Left ventricle myocardium superior (tissue), 1 donor: ENCODE results near the gene NSRP1. TPM values are rescaled to one million over a fixed set of nuclear protein-coding genes. Genes with fewer than 3 reads are reported as not detected.
"Not testable (repeated sequence)": the region's sequence is repeated elsewhere in the genome, so short reads cannot be mapped to it uniquely, and the experiment has no call there.

Source experiments
- ATAC-seq: fragments of 200-7000 bp; cut with Tn5 transposase; one replicate; pipeline ENCODE4 v1.9.1; 2020; ENCODE audit warnings: mild to moderate bottlenecking, moderate library complexity
- DNase-seq: peaks from one replicate; pipeline ENCODE4 v3.0.0-alpha.2; 2020
- intact Hi-C: fragments of 100-400 bp; cut with micrococcal nuclease; formaldehyde crosslinking; loops from one replicate; pipeline ENCODE4 v1.11.0; 2022
- long read RNA-seq: library from polyadenylated mRNA; unstranded; transcript quantifications from one replicate; pipeline ENCODE4 v2.0.0, GENCODE V29; 2021
- total RNA-seq: library from RNA; stranded (reverse); fragmentation: NEBNext Ultra II Directional; extraction: Animal tissue kit (Norgen Biotek cat#: 25700); gene quantifications from one replicate; pipeline ENCODE4 v1.2.1, GENCODE V29; 2021
- donor health status: DM: no; HTN: yes; CAD: no; lungs with severe emphysema.

Gene NSRP1
- 20.0 TPM for total RNA-seq
- long read RNA-seq, transcript NSRP1-201 (7 exons, 2,541 nt), result major isoform, 30 of 57 reads
- long read RNA-seq, partial matches to known transcripts, result 16 of 57 reads
- long read RNA-seq, other reads (novel, unspliced or antisense), result 8 of 57 reads

- DNase-seq (peak; percentile 97), ATAC-seq (peak; percentile 99)
- intact Hi-C loops, result no loop called here
These were observed at the start of gene NSRP1 for GRCh38 chr17:30116661-30117551. TSS of gene NSRP1 (plus strand) at chr17:30116816. CDS start at chr17:30116844, 28 bp downstream.

GRCh38 chr17:30068465-30068864, 48.2 kb upstream of the NSRP1 start:
- no peak for ATAC-seq
- DNase-seq, result no peak
- intact Hi-C loops, result no loop called here

DNA sequence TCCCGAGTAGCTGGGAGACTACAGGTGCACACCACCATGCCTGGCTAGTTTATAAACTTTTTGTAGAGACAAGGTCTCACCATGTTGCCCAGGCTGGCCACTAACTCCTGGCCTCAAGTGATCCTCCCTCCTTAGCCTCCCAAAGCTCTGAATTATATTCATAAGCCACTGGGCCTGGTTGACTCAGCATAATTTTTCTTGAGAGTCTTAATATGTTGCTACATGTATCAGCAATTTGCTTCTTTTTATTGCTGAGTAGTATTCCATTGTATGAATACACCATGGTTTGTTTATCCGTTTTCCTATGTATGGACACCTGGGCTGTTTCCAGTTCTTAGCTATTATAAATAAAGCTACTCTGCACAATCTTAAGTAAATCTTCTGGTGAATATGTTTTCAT, 42.4 kb upstream of the NSRP1 start:
- ATAC-seq (no peak), DNase-seq (no peak)
- intact Hi-C loops, result no loop called here

- intact Hi-C loops, result no loop called here
- DNase-seq, result no peak
- no peak for ATAC-seq
These were observed 41.9 kb upstream of the NSRP1 start for GRCh38 chr17:30074730-30075129.

GRCh38 chr17:30082773-30083172, 33.8 kb upstream of the NSRP1 start:
- DNase-seq (no peak), ATAC-seq (no peak)
- intact Hi-C loops, result no loop called here

DNA sequence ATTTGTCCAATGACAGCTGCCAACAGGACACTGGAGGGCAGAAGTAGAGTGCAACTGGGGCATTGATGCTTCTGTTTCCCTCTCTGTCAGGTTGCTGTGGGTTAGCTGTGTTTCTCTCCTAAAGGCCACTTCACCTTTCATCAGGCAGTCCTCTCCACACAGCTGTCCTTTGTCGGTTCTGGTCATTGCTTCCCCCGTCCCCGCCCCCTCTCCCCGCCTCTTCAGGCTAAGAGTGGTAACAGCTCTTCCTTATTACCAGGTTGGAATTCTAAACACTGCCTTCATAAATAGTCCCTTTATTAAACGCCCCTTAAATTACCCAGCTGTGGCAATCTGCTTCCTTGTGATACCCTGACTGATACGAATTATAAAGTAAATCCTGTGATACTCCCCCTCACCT, 31.8 kb upstream of the NSRP1 start:
- no peak for DNase-seq
- intact Hi-C loops, result no loop called here
- no peak for ATAC-seq

- no peak for ATAC-seq
- intact Hi-C loops, result no loop called here
- no peak for DNase-seq
These were observed 29.7 kb upstream of the NSRP1 start for GRCh38 chr17:30086896-30087295.

DNA sequence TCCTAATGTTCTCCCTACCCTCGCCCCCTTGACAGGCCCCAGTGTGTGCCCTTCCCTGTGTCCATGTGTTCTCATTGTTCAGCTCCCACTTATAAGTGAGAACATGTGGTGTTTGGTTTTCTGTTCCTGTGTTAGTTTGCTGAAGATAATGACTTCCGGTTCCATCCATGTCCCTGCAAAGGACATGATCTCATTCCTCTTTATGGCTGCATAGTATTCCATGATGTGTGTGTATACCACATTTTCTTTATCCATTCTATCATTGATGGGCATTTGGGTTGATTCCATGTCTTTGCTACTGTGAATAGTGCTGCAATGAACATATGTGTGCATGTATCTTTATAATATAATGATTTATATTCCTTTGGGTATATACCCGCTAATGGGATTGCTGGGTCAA, 29.2 kb upstream of the NSRP1 start:
- DNase-seq, ATAC-seq, intact Hi-C loops: not testable (repeated sequence)

DNA sequence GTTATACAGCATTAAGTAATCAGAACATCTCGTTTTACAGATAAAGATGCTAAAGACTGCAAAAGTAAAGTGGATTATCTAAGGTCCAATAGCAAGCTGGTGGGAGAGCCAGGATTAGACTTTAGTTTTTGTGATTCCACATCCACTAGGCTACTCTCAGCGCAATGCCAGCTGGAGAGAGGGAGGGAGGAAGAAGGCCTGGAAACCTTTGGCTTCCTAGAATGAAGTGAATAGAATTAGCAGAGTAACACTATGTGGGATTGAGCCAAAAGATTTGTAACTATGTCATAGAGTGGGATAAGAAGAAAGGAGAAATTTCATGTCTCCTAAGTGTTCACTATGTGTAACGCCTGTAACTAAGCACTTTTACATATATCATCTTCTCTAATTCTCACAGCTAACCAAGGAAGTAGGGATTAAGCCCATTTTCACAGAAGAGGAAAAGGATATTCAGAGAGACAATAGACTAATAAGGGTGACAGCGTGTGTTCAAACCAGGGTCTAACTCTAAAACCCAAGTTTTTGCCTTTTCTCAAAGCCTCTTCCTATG, 25.4 kb upstream of the NSRP1 start:
- intact Hi-C loops, result loop anchor here (2.0 kb wide), 1 partner anchor 60 kb away; no protein-coding TSS in a partner anchor
- peak; percentile 20 for ATAC-seq
- DNase-seq, result no peak

- ATAC-seq (no peak), DNase-seq (no peak)
- intact Hi-C loops, result loop anchor here (2.0 kb wide), 1 partner anchor 61 kb away; no protein-coding TSS in a partner anchor
These were observed 24.8 kb upstream of the NSRP1 start for GRCh38 chr17:30091771-30092170.

- no peak for ATAC-seq
- DNase-seq, result no peak
- intact Hi-C loops, result no loop called here
These were observed 23.7 kb upstream of the NSRP1 start for GRCh38 chr17:30092886-30093285.

GRCh38 chr17:30093463-30094147, 23.0 kb upstream of the NSRP1 start:
- ATAC-seq (peak; percentile 78), DNase-seq (no peak)
- intact Hi-C loops, result no loop called here

- DNase-seq, result no peak
- ATAC-seq, result peak; percentile 62
- intact Hi-C loops, result no loop called here
These were observed 20.9 kb upstream of the NSRP1 start for GRCh38 chr17:30095507-30096244.

DNA sequence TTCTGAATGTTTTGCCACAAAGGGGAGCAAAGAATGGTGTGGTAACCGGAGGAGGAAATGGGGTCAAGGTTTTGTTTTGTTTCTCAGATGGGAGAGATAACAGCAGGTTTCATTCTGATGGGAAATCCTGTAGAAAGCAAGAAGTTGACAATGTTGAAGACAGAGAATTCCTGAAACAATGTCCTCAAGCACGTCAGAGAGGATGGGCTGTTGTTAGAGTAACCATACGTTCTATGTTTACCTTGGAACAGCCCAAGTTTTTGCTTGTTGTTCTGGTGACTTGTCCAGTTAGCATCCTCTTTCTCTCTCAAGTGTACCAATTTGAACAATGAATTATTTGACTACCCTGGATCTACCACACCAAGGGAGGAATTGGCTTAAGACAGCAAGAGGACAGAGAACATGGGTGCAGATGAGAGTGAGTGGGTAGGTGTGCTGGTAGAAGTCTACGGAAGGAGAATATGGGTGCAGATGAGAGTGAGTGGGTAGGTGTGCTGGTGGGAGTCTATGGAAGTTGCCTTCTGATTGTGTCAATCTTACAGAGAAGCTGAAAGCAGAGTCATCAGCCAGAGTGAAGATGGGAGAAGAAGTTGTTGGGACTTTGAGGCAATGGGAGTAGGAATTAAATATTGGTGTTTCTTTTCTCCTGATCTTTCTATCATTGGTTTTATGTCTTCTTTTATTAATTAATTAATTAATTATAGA, 14.8 kb upstream of the NSRP1 start:
- intact Hi-C loops, result no loop called here
- DNase-seq (no peak), ATAC-seq (no peak)

GRCh38 chr17:30103921-30104320, 12.7 kb upstream of the NSRP1 start:
- DNase-seq, result no peak
- intact Hi-C loops, result no loop called here
- no peak for ATAC-seq

- intact Hi-C loops, result no loop called here
- peak; percentile 69 for DNase-seq
- peak; percentile 99 for ATAC-seq
These were observed 11.9 kb upstream of the NSRP1 start for GRCh38 chr17:30104575-30105339.

GRCh38 chr17:30112794-30113193, 3.8 kb upstream of the NSRP1 start:
- ATAC-seq (no peak), DNase-seq (no peak)
- intact Hi-C loops, result no loop called here

DNA sequence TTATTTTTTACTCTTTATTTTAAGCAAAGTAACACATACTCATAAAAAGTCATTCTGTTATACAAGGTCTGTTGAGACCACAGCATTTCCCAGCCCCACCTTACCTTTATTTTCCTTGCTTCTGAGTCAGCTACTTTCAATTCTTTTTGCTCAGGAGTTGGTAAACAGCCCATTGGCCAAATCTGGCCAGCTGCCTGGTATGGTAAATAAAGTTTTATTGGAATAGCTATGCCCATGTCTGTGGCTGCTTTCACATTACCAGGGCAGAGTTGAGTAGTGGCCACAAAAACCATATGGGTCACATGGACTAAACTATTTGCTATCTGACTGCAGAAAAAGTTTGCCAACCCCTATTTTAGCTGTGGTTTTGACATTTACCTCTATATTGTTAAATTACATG, 3.4 kb upstream of the NSRP1 start:
- no peak for ATAC-seq
- intact Hi-C loops, result no loop called here
- no peak for DNase-seq
